Measurements from ENCODE around the gene NLRP12.
"Not testable (repeated sequence)": the region's sequence is repeated elsewhere in the genome, so short reads cannot be mapped to it uniquely, and the experiment has no call there.

GRCh38 chr19:53838446-53838845 lies 14.3 kb upstream of the NLRP12 start:
- TF ChIP-seq, protein P1, sequence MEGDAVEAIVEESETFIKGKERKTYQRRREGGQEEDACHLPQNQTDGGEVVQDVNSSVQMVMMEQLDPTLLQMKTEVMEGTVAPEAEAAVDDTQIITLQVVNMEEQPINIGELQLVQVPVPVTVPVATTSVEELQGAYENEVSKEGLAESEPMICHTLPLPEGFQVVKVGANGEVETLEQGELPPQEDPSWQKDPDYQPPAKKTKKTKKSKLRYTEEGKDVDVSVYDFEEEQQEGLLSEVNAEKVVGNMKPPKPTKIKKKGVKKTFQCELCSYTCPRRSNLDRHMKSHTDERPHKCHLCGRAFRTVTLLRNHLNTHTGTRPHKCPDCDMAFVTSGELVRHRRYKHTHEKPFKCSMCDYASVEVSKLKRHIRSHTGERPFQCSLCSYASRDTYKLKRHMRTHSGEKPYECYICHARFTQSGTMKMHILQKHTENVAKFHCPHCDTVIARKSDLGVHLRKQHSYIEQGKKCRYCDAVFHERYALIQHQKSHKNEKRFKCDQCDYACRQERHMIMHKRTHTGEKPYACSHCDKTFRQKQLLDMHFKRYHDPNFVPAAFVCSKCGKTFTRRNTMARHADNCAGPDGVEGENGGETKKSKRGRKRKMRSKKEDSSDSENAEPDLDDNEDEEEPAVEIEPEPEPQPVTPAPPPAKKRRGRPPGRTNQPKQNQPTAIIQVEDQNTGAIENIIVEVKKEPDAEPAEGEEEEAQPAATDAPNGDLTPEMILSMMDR (IDR thresholded peaks at IDR 0.05 in 8 of 11, conservative IDR thresholded peaks at IDR 0.05 in 3 of 11), result not testable (repeated sequence)
- TF ChIP-seq POLR2A (IDR thresholded peaks at IDR 0.05), result not testable (repeated sequence)
